WTC11 (cell line): ENCODE data around the gene ACOT13. TPM values are rescaled to one million over a fixed set of nuclear protein-coding genes. Genes with fewer than 3 reads are reported as not detected.

Experiments used
- ATAC-seq: fragments of 200-7000 bp; cut with Tn5 transposase; 2 replicates; pipeline ENCODE4 v1.10.0; 2021; ENCODE audit warnings: mild to moderate bottlenecking, moderate library complexity
- CTCF ChIA-PET: fragments of 300-600 bp; sonication (Branson Sonifier 250); formaldehyde crosslinking; loops from one replicate; lab custom pipeline; 2021; ENCODE audit warnings: antibody characterized with exemption; lab: Charles Lee
- POLR2A ChIA-PET: fragments of 350-600 bp; sonication (Branson Sonifier 250); formaldehyde crosslinking; loops from one replicate; lab custom pipeline; 2021; ENCODE audit warnings: antibody characterized with exemption; lab: Charles Lee
- DNase-seq: peaks from one replicate; pipeline ENCODE4 v3.0.0; 2021; ENCODE audit warnings: low spot score
- H3K27ac Mint-ChIP-seq: 2 replicates; pipeline ENCODE4 v1.8.0; 2021; ENCODE audit warnings: mixed read lengths
- H3K27me3 Mint-ChIP-seq: 2 replicates; pipeline ENCODE4 v1.8.0; 2021; ENCODE audit warnings: low read depth, mild to moderate bottlenecking, moderate library complexity, mixed read lengths
- H3K36me3 Mint-ChIP-seq: 2 replicates; pipeline ENCODE4 v1.8.0; 2021; ENCODE audit warnings: mixed read lengths
- H3K4me1 Mint-ChIP-seq: 2 replicates; pipeline ENCODE4 v1.8.0; 2022; ENCODE audit warnings: mixed read lengths
- H3K4me3 Mint-ChIP-seq: 2 replicates; pipeline ENCODE4 v1.8.0; 2021; ENCODE audit warnings: mild to moderate bottlenecking, moderate library complexity, mixed read lengths
- H3K9me3 Mint-ChIP-seq: 2 replicates; pipeline ENCODE4 v1.8.0; 2021; ENCODE audit warnings: mixed read lengths
- FOXJ3 ChIP-seq: sonication (generic); formaldehyde crosslinking; IDR thresholded peaks from 2 replicates; pipeline ENCODE4 v1.9.0; 2021; ENCODE audit warnings: missing genetic modification reagents, mild to moderate bottlenecking, borderline replicate concordance
- FOXK1 ChIP-seq: sonication (generic); formaldehyde crosslinking; IDR thresholded peaks from 2 replicates; pipeline ENCODE4 v1.8.0; 2022; ENCODE audit warnings: mild to moderate bottlenecking, moderate library complexity, missing genetic modification reagents
- KAT7 ChIP-seq: sonication (generic); formaldehyde crosslinking; IDR thresholded peaks from 2 replicates; pipeline ENCODE4 v1.8.1; 2023; ENCODE audit warnings: missing genetic modification reagents, mild to moderate bottlenecking, borderline replicate concordance
- NFATC4 ChIP-seq: fragments of 250-450 bp; sonication (Bioruptor Pico); IDR thresholded peaks from 2 replicates; pipeline ENCODE4 v1.9.0; 2021; ENCODE audit warnings: mild to moderate bottlenecking
- NFE2L1 ChIP-seq: sonication (generic); formaldehyde crosslinking; IDR thresholded peaks from 2 replicates; pipeline ENCODE4 v1.8.1; 2023; ENCODE audit warnings: missing genetic modification reagents
- NR2C2 ChIP-seq: sonication (generic); formaldehyde crosslinking; IDR thresholded peaks from 2 replicates; pipeline ENCODE4 v1.8.0; 2022; ENCODE audit warnings: mild to moderate bottlenecking, missing genetic modification reagents
- NR3C1 ChIP-seq: sonication (generic); formaldehyde crosslinking; conservative IDR thresholded peaks from 2 replicates; pipeline ENCODE4 v1.8.1; 2023; ENCODE audit warnings: low read depth, mild to moderate bottlenecking, missing genetic modification reagents
- RELA ChIP-seq: sonication (generic); formaldehyde crosslinking; IDR thresholded peaks from 2 replicates; pipeline ENCODE4 v1.8.1; 2022; ENCODE audit warnings: missing genetic modification reagents, mild to moderate bottlenecking, borderline replicate concordance
- ZNF232 ChIP-seq: sonication (generic); formaldehyde crosslinking; IDR thresholded peaks from 2 replicates; pipeline ENCODE4 v1.8.0; 2022; ENCODE audit warnings: mild to moderate bottlenecking, missing genetic modification reagents
- ZNF281 ChIP-seq: sonication (generic); formaldehyde crosslinking; IDR thresholded peaks from 2 replicates; pipeline ENCODE4 v1.8.0; 2023; ENCODE audit warnings: mild to moderate bottlenecking, missing genetic modification reagents
- total RNA-seq: library from RNA; stranded (reverse); gene quantifications from 3 replicates; pipeline ENCODE4 v1.2.3, GENCODE V29; 2021
- TF ChIP-seq, protein P1 (sequence below): fragments of 250-450 bp; sonication (Bioruptor Pico); IDR thresholded peaks from 2 replicates; pipeline ENCODE4 v1.9.0; 2021; ENCODE audit warnings: mild to moderate bottlenecking
- TF ChIP-seq, protein P2 (sequence below): fragments of 250-450 bp; sonication (Bioruptor Pico); conservative IDR thresholded peaks from 2 replicates; pipeline ENCODE4 v1.9.0; 2021; ENCODE audit warnings: mild to moderate bottlenecking
- TF ChIP-seq, protein P3 (sequence below): sonication (generic); formaldehyde crosslinking; IDR thresholded peaks from 2 replicates; pipeline ENCODE4 v1.8.1; 2022; ENCODE audit warnings: low read depth, missing genetic modification reagents, borderline replicate concordance
- TF ChIP-seq, protein P4 (sequence below): sonication (generic); formaldehyde crosslinking; IDR thresholded peaks from 2 replicates; pipeline ENCODE4 v1.8.0; 2022; ENCODE audit warnings: mild to moderate bottlenecking, missing genetic modification reagents

The ACOT13 gene
- total RNA-seq, 1 experiment from 2014 or later: 54.0 TPM

DNA sequence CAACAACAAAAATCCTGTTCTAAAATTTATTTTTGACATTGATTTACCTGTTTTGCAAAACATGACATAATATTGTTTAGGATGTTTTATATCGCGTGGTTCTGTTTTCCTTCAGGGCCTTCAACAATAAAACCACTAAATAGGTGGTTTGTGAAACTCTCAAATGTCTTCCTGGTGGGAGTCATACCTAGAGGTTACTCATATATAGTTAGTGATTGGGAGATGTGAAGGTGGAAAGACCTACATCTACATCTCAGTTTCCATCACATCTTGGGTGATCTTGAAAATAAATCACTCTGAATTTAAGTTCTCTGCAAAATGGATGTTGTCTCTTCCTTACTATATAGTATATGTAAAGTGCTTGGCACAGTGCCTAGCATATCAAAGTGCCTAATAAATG is 29.2 kb downstream of the ACOT13 start:
- POLR2A ChIA-PET: interaction anchor here (0.6 kb wide), 1 partner anchor 125 kb away, joined by 4 read pairs; no protein-coding TSS in a partner anchor
- CTCF ChIA-PET: interaction anchor here (1.0 to 2.8 kb wide), 3 partner anchors 112 to 175 kb away, joined by 3 to 9 read pairs (median 5); no protein-coding TSS in a partner anchor
- Mint-ChIP-seq H3K27me3 (no peaks in the 10 kb centered on the region), H3K4me3 (no peak overlapping the region), H3K9me3 (no peaks in the 10 kb centered on the region), H3K27ac (no peak overlapping the region), H3K36me3 (peaks cover 28% of the 10 kb centered on the region), H3K4me1 (peaks cover 9% of the 10 kb centered on the region)
- DNase-seq (no peak), ATAC-seq (no peak)
- no peak for TF ChIP-seq NR2C2 (CRISPR knock-in tag)
- no peak for TF ChIP-seq ZNF281 (CRISPR knock-in tag)
- TF ChIP-seq, protein P1, sequence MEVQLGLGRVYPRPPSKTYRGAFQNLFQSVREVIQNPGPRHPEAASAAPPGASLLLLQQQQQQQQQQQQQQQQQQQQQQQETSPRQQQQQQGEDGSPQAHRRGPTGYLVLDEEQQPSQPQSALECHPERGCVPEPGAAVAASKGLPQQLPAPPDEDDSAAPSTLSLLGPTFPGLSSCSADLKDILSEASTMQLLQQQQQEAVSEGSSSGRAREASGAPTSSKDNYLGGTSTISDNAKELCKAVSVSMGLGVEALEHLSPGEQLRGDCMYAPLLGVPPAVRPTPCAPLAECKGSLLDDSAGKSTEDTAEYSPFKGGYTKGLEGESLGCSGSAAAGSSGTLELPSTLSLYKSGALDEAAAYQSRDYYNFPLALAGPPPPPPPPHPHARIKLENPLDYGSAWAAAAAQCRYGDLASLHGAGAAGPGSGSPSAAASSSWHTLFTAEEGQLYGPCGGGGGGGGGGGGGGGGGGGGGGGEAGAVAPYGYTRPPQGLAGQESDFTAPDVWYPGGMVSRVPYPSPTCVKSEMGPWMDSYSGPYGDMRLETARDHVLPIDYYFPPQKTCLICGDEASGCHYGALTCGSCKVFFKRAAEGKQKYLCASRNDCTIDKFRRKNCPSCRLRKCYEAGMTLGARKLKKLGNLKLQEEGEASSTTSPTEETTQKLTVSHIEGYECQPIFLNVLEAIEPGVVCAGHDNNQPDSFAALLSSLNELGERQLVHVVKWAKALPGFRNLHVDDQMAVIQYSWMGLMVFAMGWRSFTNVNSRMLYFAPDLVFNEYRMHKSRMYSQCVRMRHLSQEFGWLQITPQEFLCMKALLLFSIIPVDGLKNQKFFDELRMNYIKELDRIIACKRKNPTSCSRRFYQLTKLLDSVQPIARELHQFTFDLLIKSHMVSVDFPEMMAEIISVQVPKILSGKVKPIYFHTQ (CRISPR knock-in tag): no peak
- TF ChIP-seq KAT7 (CRISPR knock-in tag): no peak
- no peak for TF ChIP-seq NR3C1 (CRISPR knock-in tag)
- TF ChIP-seq FOXK1 (CRISPR knock-in tag): no peak
- TF ChIP-seq FOXJ3 (CRISPR knock-in tag): no peak
- TF ChIP-seq, protein P2, sequence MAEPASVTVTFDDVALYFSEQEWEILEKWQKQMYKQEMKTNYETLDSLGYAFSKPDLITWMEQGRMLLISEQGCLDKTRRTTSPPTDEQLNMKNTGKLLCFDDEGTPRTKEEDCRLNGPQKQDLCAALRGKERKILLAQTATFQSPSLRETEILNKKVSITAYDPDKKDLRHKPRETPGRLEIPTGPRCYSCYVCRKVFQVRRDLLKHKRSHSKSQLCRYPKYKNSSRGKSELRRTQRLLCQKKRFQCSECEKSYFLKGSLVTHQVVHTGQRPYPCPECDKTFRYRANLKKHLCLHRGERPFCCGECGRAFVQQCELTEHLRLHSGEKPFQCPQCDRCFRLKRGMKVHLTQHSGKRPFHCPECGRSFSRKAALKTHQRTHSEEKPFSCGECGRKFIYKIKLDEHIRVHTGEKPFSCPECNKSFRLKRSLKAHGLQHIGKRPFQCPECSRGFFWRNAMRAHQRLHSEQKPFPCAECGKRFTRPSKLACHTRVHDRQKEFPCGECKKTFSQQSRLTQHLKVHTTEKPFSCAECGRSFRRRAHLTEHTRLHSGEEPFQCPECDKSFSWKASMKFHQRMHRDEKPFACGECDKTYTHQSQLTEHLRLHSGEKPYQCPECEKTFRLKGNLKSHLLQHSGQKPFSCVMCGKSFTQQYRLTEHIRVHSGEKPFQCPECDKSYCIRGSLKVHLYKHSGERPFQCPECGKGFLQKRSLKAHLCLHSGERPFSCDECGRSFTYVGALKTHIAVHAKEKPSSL (CRISPR knock-in tag): no peak
- TF ChIP-seq NFATC4: no peak
- no peak for TF ChIP-seq RELA (CRISPR knock-in tag)

GRCh38 chr6:24699521-24700359 is 32.9 kb downstream of the ACOT13 start:
- ATAC-seq (no peak), DNase-seq (no peak)
- no peaks in the 10 kb centered on the region for H3K9me3 Mint-ChIP-seq
- ChIA-PET CTCF (interaction anchor here (0.7 to 2.1 kb wide), 3 partner anchors 119 to 1213 kb away, joined by 3 to 7 read pairs (median 3); no protein-coding TSS in a partner anchor), POLR2A (interaction anchor here (0.7 kb wide), 1 partner anchor 292 kb away, joined by 3 read pairs; no protein-coding TSS in a partner anchor)
- H3K36me3 Mint-ChIP-seq: peaks cover 43% of the 10 kb centered on the region
- H3K4me1 Mint-ChIP-seq: peaks cover 10% of the 10 kb centered on the region
- no peak overlapping the region for H3K27ac Mint-ChIP-seq
- no peaks in the 10 kb centered on the region for H3K27me3 Mint-ChIP-seq
- no peak overlapping the region for H3K4me3 Mint-ChIP-seq
- TF ChIP-seq, protein P3, sequence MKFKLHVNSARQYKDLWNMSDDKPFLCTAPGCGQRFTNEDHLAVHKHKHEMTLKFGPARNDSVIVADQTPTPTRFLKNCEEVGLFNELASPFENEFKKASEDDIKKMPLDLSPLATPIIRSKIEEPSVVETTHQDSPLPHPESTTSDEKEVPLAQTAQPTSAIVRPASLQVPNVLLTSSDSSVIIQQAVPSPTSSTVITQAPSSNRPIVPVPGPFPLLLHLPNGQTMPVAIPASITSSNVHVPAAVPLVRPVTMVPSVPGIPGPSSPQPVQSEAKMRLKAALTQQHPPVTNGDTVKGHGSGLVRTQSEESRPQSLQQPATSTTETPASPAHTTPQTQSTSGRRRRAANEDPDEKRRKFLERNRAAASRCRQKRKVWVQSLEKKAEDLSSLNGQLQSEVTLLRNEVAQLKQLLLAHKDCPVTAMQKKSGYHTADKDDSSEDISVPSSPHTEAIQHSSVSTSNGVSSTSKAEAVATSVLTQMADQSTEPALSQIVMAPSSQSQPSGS (CRISPR knock-in tag): no peak
- TF ChIP-seq, protein P4, sequence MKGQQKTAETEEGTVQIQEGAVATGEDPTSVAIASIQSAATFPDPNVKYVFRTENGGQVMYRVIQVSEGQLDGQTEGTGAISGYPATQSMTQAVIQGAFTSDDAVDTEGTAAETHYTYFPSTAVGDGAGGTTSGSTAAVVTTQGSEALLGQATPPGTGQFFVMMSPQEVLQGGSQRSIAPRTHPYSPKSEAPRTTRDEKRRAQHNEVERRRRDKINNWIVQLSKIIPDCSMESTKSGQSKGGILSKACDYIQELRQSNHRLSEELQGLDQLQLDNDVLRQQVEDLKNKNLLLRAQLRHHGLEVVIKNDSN (CRISPR knock-in tag): no peak
- no peak for TF ChIP-seq ZNF232 (CRISPR knock-in tag)
- TF ChIP-seq, protein P1 (CRISPR knock-in tag): no peak
- no peak for TF ChIP-seq ZNF281 (CRISPR knock-in tag)
- TF ChIP-seq NFE2L1 (CRISPR knock-in tag): no peak
